GM19043 (cell line): ENCODE results near the gene SLC9A8.
"Not testable (repeated sequence)": the region's sequence is repeated elsewhere in the genome, so short reads cannot be mapped to it uniquely, and the experiment has no call there.

ENCODE experiments used
- ATAC-seq: cut with Tn5 transposase; IDR thresholded peaks from one replicate; pipeline ENCODE4 v1.9.1; 2021; ENCODE audit warnings: low read depth; ENCODE audit not compliant: unreplicated experiment

SLC9A8 gene

GRCh38 chr20:49890471-49891361, 78.1 kb downstream of the SLC9A8 start:
- no peak for ATAC-seq

- no peak for ATAC-seq
Measured at GRCh38 chr20:49891476-49892110, 79.0 kb downstream of the SLC9A8 start.

GRCh38 chr20:49892260-49892659, 79.6 kb downstream of the SLC9A8 start:
- no peak for ATAC-seq

- ATAC-seq, result no peak
Measured at GRCh38 chr20:49892817-49893216, 80.2 kb downstream of the SLC9A8 start.

GRCh38 chr20:49893242-49894072, 80.8 kb downstream of the SLC9A8 start:
- no peak for ATAC-seq

GRCh38 chr20:49894073-49894470, 81.4 kb downstream of the SLC9A8 start:
- no peak for ATAC-seq

- ATAC-seq, result not testable (repeated sequence)
Measured at GRCh38 chr20:49895474-49896093, 83.0 kb downstream of the SLC9A8 start.

GRCh38 chr20:49896204-49896603, 83.6 kb downstream of the SLC9A8 start:
- no peak for ATAC-seq

GRCh38 chr20:49899541-49900383, 87.1 kb downstream of the SLC9A8 start:
- no peak for ATAC-seq

- no peak for ATAC-seq
Measured at GRCh38 chr20:49901588-49901987, 89.0 kb downstream of the SLC9A8 start.

GRCh38 chr20:49904440-49905214, 92.0 kb downstream of the SLC9A8 start:
- no peak for ATAC-seq

GRCh38 chr20:49905415-49906091, 92.9 kb downstream of the SLC9A8 start:
- no peak for ATAC-seq

- ATAC-seq, result no peak
Measured at GRCh38 chr20:49906101-49906604, 93.5 kb downstream of the SLC9A8 start.

GRCh38 chr20:49906615-49907154, 94.1 kb downstream of the SLC9A8 start:
- no peak for ATAC-seq

GRCh38 chr20:49907405-49908257, 95.0 kb downstream of the SLC9A8 start:
- no peak for ATAC-seq

- no peak for ATAC-seq
Measured at GRCh38 chr20:49908258-49908565, 95.6 kb downstream of the SLC9A8 start.
